GM12865 (cell line): Measurements from ENCODE around the gene HDAC9.

Experiments
- DNase-seq: peaks from one replicate; pipeline ENCODE4 v3.0.0; 2010; ENCODE audit warnings: low read depth
- H3K4me3 ChIP-seq: 2 replicates; pipeline ENCODE4 v1.5.1; 2011; ENCODE audit warnings: mild to moderate bottlenecking, low read depth, low read length, control low read depth
- CTCF ChIP-seq: IDR thresholded peaks from 2 replicates; pipeline ENCODE4 v1.5.1; 2011; ENCODE audit warnings: low read length, control low read depth, low read depth, inconsistent platforms; ENCODE audit not compliant: insufficient read depth; ENCODE audit errors: missing control alignments

HDAC9 gene

GRCh38 chr7:18820981-18821380, 325.4 kb downstream of the HDAC9 start:
- DNase-seq: no peak
- no peak for TF ChIP-seq CTCF
- H3K4me3 ChIP-seq: no peak overlapping the region

- TF ChIP-seq CTCF: no peak
- H3K4me3 ChIP-seq: no peak overlapping the region
- DNase-seq: no peak
These were observed 326.0 kb downstream of the HDAC9 start for GRCh38 chr7:18821554-18821953.

- TF ChIP-seq CTCF: no peak
- DNase-seq: no peak
- H3K4me3 ChIP-seq: no peak overlapping the region
These were observed 328.6 kb downstream of the HDAC9 start for GRCh38 chr7:18824157-18824556.

- no peak for TF ChIP-seq CTCF
These were observed 332.9 kb downstream of the HDAC9 start for GRCh38 chr7:18828260-18828993.

GRCh38 chr7:18828994-18829857, 333.7 kb downstream of the HDAC9 start:
- no peak for DNase-seq
- H3K4me3 ChIP-seq: no peak overlapping the region
- no peak for TF ChIP-seq CTCF

More at GRCh38 chr7:18828260-18828993, 332.9 kb downstream of the HDAC9 start:
- DNase-seq: no peak
- H3K4me3 ChIP-seq: no peak overlapping the region

GRCh38 chr7:18829858-18830285, 334.3 kb downstream of the HDAC9 start:
- H3K4me3 ChIP-seq: no peak overlapping the region
- no peak for DNase-seq
- TF ChIP-seq CTCF: no peak
